Measurements from ENCODE around the gene VPS13A.

Gene VPS13A

DNA sequence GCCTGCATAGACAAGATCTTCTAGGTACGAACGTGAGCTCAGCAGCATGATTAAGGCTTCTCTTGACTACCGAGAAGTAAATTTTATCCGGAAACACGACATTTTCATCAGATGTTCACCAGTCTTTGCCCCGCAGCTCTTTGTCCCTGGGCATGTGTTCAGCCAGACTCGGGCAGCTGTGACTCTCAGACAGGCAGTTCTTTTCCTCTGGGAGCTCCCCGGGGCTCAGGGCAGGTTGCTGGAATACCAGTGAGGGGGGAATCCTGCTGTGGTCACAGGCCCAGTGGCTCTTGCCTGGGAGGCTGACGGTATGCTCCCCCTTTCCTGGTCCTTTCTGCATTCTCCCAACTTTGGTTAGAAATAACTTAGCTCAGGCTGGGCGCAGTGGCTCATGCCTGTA is 284.7 kb downstream of the VPS13A start:
- DNase-seq, result no peak

DNA sequence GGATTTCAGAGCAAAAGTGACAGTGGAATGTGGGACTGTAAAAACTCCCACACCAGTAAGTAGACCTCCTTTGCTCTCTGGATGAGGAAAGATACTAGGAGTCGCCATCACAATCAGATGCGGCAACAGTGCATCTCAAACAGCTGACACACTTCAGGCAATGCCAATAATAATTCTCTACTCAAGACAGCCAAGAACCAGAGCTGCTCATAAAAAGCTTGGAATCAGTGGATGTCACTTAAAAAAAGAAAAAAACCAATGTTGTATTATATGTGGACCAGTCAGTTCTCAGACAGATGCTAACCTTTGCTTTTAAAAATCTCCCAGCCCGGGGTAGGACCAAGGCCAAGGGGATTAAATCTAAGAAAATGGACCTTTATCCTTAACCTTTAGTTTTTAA is 285.8 kb downstream of the VPS13A start:
- no peak for DNase-seq

DNA sequence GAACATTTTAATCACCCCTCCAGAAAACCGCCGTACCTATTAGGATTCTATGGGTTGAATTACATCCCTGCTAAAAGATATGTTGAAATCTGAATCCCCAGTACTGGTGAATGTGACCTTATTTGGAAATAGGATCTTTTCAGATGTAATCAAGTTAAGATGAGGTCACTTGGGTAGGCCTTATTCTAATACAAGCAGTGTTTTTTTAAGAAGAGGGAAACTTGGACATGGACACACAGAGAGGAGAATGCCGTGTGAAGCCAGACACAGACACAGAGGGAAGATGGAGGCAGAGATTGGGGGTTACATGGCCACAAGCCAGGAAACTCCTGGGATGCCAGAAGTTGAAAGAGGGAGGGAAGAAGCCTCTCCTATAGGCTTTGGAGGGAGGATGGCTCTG is 287.3 kb downstream of the VPS13A start:
- DNase-seq, result no peak

DNA sequence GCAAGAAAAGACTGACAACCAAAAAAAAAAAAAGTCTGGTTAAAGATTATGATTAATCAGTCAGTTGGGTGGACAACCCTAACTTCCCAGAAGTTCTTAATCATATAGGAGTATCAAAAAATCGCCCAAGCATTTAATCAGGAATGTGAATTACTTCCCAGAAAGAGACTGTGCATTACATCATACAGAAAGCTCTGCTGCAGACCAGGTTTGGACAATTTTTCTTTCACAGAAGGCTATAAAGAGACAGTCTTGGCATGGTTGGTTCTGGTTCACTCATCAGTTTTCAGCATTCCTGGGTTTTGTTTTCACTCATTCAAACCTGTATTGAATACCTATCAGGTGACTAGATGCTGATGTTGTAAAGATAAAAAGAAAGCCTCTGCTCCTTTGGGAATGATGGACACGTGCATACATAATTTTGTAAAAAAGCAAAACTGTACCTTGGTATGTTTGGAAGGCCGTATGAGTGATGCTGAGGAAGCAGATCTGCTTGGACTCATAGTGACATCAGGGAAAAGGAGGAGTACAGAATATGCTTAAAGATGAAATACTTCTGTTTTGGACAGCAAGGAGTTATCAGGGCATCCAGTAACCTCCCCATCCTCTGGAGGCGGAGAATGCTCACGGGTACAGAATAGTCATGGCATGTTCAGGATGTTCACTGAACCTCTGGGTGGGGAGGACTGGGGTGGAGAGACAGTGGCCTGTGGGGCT is 292.3 kb downstream of the VPS13A start:
- DNase-seq, result no peak
